GM21619 (cell line): Measurements from ENCODE around the gene CFAP77.
"Not testable (repeated sequence)": the region's sequence is repeated elsewhere in the genome, so short reads cannot be mapped to it uniquely, and the experiment has no call there.

Experiments used
- ATAC-seq: cut with Tn5 transposase; IDR thresholded peaks from one replicate; pipeline ENCODE4 v1.9.1; 2021; ENCODE audit not compliant: unreplicated experiment

Gene CFAP77

GRCh38 chr9:132409828-132410528 is at the start of gene CFAP77:
Gene CFAP77, plus strand, starts transcription at chr9:132410211. Its CDS starts 61 bp downstream, at chr9:132410272.
- ATAC-seq, result no peak

- ATAC-seq, result no peak
Measured at GRCh38 chr9:132364068-132364467, 45.9 kb upstream of the CFAP77 start.

GRCh38 chr9:132365986-132366385 is 44.0 kb upstream of the CFAP77 start:
- ATAC-seq, result no peak

- no peak for ATAC-seq
Measured at GRCh38 chr9:132366481-132366880, 43.5 kb upstream of the CFAP77 start.

GRCh38 chr9:132367613-132368313 is 42.2 kb upstream of the CFAP77 start:
- no peak for ATAC-seq

- no peak for ATAC-seq
Measured at GRCh38 chr9:132369421-132369820, 40.6 kb upstream of the CFAP77 start.

- no peak for ATAC-seq
Measured at GRCh38 chr9:132370592-132370991, 39.4 kb upstream of the CFAP77 start.

- no peak for ATAC-seq
Measured at GRCh38 chr9:132372177-132373095, 37.6 kb upstream of the CFAP77 start.

- not testable (repeated sequence) for ATAC-seq
Measured at GRCh38 chr9:132377769-132378168, 32.2 kb upstream of the CFAP77 start.

GRCh38 chr9:132378416-132378815 is 31.6 kb upstream of the CFAP77 start:
- not testable (repeated sequence) for ATAC-seq

GRCh38 chr9:132381966-132382541 is 28.0 kb upstream of the CFAP77 start:
- peak; percentile 74 for ATAC-seq

- ATAC-seq, result no peak
Measured at GRCh38 chr9:132383462-132383883, 26.5 kb upstream of the CFAP77 start.

GRCh38 chr9:132384376-132384775 is 25.6 kb upstream of the CFAP77 start:
- ATAC-seq, result peak; percentile 40

GRCh38 chr9:132387133-132387532 is 22.9 kb upstream of the CFAP77 start:
- ATAC-seq, result no peak

- ATAC-seq, result no peak
Measured at GRCh38 chr9:132390966-132391365, 19.0 kb upstream of the CFAP77 start.

GRCh38 chr9:132391449-132391848 is 18.6 kb upstream of the CFAP77 start:
- no peak for ATAC-seq

GRCh38 chr9:132395560-132395959 is 14.5 kb upstream of the CFAP77 start:
- ATAC-seq, result no peak

GRCh38 chr9:132401824-132402223 is 8.2 kb upstream of the CFAP77 start:
- ATAC-seq, result no peak

- ATAC-seq, result no peak
Measured at GRCh38 chr9:132404228-132404881, 5.7 kb upstream of the CFAP77 start.

- peak; percentile 82 for ATAC-seq
Measured at GRCh38 chr9:132406554-132407122, 3.4 kb upstream of the CFAP77 start, which contains the start of gene TTF1. Gene TTF1, minus strand, starts transcription at chr9:132406840. Its CDS starts 4,019 bp downstream, at chr9:132402821.
